ENCODE data around the gene C11orf86.
"Not testable (repeated sequence)": the region's sequence is repeated elsewhere in the genome, so short reads cannot be mapped to it uniquely, and the experiment has no call there.

The C11orf86 gene

GRCh38 chr11:66953081-66953833 lies 21.8 kb upstream of the C11orf86 start:
- Histone ChIP-seq H3K4me1 (peaks cover 46% of the 10 kb centered on the region), H3K9me3 (no peaks in the 10 kb centered on the region), H3K27me3 (no peaks in the 10 kb centered on the region), H3K4me3 (ENCODE audit: low read depth, low read length) (no peak overlapping the region), H3K36me3 (no peaks in the 10 kb centered on the region; the same call in 1 of the 2 replicates)
- DNase-seq: peak; percentile 56
- no peak for TF ChIP-seq CTCF (IDR thresholded peaks at IDR 0.05; ENCODE audit: low read depth, low read length)

- Histone ChIP-seq H3K36me3 (no peaks in the 10 kb centered on the region; the same call in 1 of the 2 replicates), H3K4me1 (peaks cover 26% of the 10 kb centered on the region), H3K27me3 (no peaks in the 10 kb centered on the region), H3K9me3 (peaks cover 3% of the 10 kb centered on the region), H3K4me3 (ENCODE audit: low read depth, low read length) (no peak overlapping the region)
- no peak for TF ChIP-seq CTCF (IDR thresholded peaks at IDR 0.05; ENCODE audit: low read depth, low read length)
- no peak for DNase-seq
Observed at GRCh38 chr11:66956689-66957290, 18.3 kb upstream of the C11orf86 start.

- Histone ChIP-seq H3K4me3 (ENCODE audit: low read depth, low read length) (peak overlapping the region; percentile 64), H3K36me3 (no peaks in the 10 kb centered on the region; the same call in 1 of the 2 replicates), H3K4me1 (peaks cover 18% of the 10 kb centered on the region), H3K27me3 (no peaks in the 10 kb centered on the region), H3K9me3 (peaks cover 3% of the 10 kb centered on the region)
- DNase-seq: no peak
- no peak for TF ChIP-seq CTCF (IDR thresholded peaks at IDR 0.05; ENCODE audit: low read depth, low read length)
Observed at GRCh38 chr11:66957971-66958231, 17.2 kb upstream of the C11orf86 start.

GRCh38 chr11:66958232-66958955 lies 16.7 kb upstream of the C11orf86 start, which contains the start of gene PC:
PC (minus strand) TSS chr11:66958383; CDS start chr11:66872159, 86,224 bp downstream.
- Histone ChIP-seq H3K4me3 (ENCODE audit: low read depth, low read length) (peak within 1 kb of the TSS; percentile 64), H3K9me3 (peaks cover 3% of the 10 kb centered on the region), H3K4me1 (peaks cover 14% of the 10 kb centered on the region), H3K27me3 (no peaks in the 10 kb centered on the region), H3K36me3 (no peaks in the 10 kb centered on the region; the same call in 1 of the 2 replicates)
- TF ChIP-seq CTCF (IDR thresholded peaks at IDR 0.05; ENCODE audit: low read depth, low read length): no peak
- peak; percentile 100 for DNase-seq

GRCh38 chr11:66958956-66959274 lies 16.2 kb upstream of the C11orf86 start:
- Histone ChIP-seq H3K4me1 (peaks cover 10% of the 10 kb centered on the region), H3K4me3 (ENCODE audit: low read depth, low read length) (no peak overlapping the region), H3K27me3 (no peaks in the 10 kb centered on the region), H3K36me3 (no peaks in the 10 kb centered on the region; the same call in 1 of the 2 replicates), H3K9me3 (peaks cover 3% of the 10 kb centered on the region)
- DNase-seq: no peak
- no peak for TF ChIP-seq CTCF (IDR thresholded peaks at IDR 0.05; ENCODE audit: low read depth, low read length)

GRCh38 chr11:66961691-66962213 lies 13.4 kb upstream of the C11orf86 start:
- not testable (repeated sequence) for H3K9me3 ChIP-seq; H3K4me3 ChIP-seq (ENCODE audit: low read depth, low read length); H3K36me3 ChIP-seq; H3K27me3 ChIP-seq; DNase-seq; H3K4me1 ChIP-seq

Measured in BE2C (cell line).